Dedifferentiated amniotic fluid mesenchymal stem cell (primary cell): ENCODE measurements around the gene CTSD.

Experiments
- DNase-seq: peaks from one replicate; pipeline ENCODE4 v3.0.0-alpha.2; 2016; ENCODE audit errors: extremely low spot score

CTSD gene

DNA sequence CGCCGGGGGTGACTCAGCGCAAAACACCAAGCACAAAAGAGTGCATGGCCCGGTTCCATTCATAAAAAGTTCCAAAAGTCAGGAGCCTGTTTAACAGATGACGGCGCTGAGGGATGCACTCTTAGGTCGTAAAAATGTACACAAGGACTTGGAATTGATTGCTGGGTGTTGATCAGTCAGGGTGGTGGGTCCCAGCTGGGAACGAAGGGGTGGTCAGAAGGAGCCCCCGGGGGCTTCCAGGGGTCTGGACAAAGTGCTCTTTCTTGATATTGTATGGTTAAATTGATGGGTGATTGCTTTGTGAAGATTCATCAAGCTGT is 34.1 kb downstream of the CTSD start:
- DNase-seq = no peak

DNA sequence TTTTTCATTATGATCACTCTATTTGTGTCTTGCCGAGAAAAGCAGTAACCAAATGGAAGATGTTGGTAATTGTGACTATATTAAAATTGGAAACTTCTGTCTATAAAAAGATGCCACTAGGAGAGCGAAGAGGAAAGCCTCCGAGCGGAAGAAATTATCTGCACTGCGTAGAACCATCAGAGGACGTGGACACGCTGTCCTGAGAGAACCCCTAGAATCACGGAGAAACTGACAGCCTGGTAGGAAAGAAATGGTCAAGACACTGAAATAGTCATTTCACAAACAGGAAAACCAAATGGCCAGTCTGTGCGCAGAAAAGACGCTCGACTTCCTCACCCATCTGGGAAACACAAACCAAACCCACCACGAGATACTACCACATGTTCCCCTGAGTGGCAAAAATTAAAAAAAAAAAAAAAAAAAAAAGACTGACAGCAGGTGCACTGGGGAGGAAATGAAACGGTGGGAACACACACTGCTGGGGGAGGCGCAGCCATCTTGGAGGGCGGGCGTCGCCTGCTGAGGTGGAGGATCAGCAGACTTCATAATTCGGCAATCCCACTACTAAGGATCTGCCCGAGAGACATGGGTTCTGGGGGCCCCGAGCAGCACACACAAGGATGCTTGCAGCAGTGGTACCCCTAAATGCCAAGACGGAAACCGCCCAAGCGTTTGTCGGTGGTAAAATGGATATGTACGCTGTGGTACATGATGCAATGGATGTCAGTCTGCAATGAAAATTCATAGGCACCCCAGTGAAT is 34.6 kb downstream of the CTSD start:
- no peak for DNase-seq

DNA sequence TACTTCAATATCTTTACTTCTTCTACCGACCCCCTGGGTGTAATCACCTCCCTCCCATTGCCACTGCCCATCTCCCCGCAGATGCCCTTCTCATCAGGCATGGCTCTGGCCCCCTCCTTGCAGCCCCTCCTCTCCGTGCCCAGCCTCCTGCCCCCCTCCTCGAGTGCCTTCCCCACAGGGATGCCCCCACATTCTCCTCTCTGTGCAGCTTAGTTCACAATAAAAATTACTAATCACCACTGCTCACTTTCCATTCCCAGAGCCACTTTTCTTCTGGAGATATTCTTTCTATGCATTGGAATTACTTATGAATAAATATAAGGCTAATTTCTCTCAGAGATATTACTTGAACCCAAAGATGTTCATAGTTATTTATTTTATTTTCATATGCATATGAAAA is 35.4 kb downstream of the CTSD start:
- no peak for DNase-seq

DNA sequence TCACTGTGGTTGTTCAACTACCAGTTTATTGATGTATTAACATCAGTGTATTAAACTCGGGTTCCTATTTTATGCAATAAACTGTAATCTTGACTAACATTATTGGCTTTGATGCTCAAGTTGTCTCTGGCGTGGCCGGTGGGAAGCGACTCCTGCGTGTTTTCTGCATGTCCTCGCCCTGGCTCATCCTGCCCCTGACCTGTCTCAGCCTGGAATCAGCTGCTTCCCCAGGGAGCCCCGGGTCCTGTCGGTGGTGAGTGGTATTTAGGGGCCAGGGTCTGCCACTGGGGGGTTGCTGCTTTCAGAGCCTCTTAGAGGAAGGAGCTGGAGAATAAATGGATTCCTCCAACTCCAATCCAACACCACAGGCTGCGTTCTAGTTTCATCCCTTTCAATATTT is 35.9 kb downstream of the CTSD start:
- no peak for DNase-seq

DNA sequence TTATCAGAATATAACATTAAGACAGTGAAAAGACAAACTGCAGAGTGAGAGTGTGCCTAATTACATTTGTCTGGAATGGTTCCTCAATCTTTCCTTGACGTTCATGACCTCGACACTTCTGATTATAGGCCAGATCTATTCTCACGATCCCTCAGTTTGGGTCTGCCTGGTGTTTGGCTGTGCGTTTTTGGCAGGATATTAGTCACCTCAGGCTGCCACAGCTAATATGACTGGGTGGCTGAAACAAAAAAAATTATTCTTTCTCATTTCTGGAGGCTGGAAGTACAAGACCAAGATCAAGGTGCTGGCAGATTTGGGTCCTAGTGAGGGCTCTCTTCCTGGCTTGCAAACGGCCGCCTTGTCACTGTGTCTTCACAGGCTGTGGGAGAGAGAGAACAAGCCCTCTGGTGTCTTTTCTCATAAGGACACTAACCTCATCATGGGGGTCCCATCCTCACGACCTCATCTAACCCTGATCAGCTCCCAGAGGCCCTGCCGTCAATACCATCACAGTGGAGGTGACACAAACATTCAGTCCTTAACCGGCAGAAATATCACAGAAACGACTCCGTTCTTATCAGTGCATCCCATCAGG is 36.5 kb downstream of the CTSD start:
- no peak for DNase-seq

DNA sequence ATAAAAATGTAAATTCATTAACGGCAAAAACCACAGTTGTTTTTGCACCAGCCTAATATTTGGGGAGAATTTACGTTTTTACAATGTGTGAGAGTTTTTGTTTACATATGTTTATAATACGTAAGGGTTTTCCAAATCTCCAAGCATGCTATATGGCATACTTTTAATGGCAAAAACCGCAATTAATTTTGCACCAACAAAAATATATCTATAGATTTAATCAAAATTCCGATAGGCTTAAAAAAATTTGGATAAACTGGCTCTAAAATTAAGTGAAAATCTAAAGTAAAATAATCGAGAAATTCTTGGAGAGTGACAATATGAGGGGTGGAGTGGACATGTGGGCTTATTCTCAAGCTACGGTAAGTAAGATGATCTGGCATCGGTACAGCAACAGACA is 43.9 kb downstream of the CTSD start:
- no peak for DNase-seq

DNA sequence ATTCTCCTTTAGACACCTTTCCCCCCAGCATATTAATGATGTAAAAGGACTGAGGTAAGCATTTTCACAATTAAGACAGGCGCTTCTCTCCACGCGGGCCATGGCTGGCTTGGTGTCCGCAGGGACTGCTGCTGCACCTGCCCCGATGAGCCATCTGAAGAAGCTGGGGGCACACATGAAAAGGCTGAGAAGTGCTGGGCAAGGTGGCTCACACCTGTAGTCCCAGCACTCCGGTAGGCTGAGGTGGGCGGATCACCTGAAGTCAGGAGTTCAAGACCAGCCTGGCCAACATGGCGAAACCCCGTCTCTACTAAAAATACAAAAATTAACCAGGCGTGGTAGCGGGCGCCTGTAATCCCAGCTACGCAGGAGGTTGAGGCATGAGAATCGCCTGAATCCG is 45.4 kb downstream of the CTSD start:
- no peak for DNase-seq

DNA sequence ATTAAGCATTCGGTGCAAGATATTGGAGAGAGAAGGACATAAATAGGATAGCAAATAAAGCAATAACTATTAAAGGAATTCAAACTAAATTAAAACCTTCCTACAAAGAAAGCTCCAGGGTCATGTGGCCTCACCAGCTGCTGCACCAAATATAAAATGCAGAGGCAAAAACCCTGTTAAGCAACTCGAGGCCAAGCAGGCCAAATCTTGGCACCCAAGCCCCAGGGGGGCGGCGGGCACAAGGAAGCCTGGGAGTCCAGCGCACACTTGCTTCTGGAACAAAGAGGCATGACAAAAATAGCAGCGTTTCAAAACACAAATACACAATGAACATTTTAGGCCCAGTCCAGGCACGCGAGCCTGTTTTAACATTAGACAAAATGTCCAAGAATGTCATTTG is 46.0 kb downstream of the CTSD start:
- no peak for DNase-seq

DNA sequence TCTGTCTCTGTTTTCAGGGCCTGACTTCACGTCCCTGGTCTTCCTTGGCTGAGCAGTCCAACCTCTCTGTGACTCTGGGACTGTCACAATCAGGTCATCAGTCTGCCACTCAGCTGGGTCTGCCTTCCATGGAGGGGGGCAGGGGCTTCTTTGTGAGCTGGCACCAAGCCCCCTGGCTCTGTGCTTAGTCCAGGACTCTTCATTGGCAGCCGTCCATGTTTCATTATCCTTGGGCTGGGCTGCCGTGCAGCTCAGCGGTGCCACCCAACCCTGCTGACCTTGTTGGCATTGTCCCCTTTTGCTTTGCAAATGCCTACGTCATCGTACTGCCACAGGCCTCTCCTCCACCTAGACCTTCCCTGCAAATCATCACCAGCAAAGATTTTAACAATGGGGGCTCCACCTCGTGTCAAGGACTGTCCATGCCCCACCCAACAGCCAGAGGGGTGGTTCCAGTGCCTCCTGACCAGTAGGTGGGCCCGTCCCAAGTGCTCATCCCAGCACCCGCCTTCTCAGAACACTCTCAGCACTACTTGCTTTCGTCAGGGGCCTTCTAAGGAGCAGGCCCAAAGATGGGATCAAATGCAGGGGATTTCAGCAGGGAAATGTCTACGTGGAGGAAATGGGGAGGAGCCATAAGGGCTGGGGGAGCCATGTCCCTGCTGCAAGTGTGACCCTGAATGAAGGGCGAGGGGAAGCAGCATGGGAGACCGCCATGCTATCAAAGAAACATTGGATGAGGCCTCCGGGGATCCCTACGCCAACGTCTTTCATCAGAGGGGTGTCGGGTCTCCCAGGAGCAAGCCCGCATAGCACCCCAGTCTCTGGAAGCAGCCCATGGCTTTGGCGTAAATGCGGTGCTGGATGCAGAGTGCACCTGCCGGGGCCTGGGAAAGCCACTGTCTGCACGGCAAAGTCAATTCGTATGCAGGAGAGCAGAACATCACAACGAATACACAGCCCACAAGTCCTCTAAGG is 48.5 kb downstream of the CTSD start:
- DNase-seq = no peak

DNA sequence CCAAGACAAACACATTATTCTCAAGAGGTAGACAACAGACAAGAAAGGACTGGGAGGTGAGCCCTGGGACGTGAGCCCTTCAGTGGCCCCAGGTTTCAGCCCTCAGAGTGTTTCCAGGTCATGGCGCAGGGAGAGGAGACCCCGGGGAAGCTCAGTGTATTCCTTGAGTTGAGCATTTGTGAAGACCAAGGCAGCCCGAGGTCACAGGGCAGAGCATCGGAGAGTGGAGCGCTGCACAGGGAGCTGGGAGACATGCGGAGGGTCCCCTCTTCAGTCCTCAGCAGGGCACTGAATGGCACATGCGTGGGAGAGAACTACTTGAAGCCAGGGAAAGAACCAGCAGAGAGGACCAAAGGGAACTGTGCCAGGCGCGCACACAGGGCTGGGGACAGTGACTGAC is 55.0 kb downstream of the CTSD start:
- DNase-seq = no peak

DNA sequence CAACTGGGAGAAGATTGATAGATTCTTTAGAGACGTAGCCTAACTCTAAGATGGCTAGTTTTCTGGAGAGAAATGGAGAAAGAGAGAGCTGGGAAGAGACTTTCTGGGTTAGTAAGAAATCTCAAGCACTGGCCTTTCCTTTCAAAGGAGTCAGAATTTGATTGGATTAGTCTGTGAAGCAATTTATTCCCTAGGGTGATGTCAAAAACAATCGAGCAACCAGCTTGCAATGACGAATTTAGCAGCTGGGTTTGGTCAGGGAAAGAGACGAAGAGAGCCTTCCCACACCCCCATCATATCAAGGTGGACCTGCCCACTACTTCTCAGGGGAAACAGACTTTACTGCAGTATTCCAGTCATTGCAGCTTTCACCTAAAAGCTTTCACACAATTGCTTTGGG is 56.0 kb downstream of the CTSD start:
- DNase-seq = no peak

DNA sequence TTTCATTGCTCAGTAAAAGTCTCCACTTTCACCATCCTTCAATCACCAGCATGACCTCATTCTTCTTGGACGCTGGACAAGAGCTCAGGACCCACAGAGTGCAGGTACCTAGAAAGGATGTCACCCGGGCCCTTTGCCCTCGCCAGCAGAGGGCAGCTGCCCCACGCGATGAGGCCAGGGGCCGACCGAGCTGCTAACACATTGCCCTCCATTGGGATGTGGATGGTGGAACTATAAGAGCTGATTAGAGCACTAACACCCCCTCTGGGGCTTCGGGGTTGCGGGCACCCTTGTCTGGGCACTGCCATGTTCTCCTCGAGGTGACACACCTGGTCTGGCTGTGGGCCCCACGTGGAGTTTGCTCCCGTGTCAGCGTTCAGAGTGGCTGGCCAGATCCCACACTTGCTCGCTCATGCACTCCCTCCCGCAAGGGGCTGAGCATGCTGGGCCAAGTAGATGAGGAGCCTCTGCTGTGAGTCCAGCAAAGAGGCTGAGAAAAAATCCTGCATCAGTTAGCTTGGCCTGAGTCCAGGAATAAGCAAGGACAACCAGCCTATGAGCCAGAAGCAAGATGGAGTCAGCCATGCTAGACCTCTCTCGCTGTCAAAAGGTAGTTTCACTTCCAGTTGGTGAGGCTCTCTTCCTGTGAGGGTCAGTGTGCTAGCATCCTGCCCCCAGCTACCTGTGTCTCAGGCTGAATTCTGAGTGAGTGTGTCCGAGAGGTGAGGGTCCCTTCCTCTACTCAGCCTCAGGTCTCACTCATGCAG is 56.9 kb downstream of the CTSD start:
- no peak for DNase-seq

DNA sequence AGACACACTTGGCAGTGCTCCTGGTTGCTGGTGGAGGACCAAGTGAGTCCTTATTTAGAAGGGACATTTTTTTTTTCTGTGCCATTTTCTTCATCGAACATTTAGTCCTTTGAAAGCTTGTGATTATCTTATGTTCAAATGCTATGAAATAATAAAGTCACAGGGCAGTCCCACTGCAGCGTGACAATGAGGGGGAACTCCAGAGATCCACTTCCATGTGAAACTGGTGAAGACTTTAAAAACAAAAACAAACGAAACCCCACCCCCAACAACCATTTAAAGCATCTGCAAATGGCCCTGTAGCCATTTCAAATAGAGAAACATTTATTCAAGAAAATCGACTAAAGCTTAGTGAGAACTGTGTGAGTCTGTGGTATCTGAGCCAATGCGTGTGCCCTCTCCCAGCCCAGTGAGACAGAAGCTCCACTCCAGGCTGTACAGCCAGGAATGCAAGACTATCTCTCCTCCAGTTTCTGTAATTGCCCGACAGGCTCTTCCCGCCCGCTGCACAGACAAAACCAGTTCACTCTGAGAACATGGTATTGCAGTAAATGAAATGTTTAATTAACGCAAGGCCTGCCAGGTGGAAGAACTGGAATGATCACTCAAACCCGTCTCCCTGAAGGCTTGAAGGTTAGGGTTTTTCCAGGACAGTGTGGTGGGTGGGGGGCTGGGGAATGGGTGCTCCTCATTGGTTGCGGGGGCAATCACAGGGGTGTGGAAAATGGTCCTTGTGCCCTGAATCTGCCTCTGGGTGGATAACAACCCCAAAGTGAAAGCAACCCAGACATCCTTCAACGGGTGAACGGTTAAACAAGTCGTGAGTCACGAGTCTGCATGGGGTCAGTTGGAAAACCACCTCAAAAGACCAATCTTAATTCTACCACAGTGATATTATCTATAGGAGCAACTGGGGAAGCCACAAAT is 58.3 kb downstream of the CTSD start:
- no peak for DNase-seq

DNA sequence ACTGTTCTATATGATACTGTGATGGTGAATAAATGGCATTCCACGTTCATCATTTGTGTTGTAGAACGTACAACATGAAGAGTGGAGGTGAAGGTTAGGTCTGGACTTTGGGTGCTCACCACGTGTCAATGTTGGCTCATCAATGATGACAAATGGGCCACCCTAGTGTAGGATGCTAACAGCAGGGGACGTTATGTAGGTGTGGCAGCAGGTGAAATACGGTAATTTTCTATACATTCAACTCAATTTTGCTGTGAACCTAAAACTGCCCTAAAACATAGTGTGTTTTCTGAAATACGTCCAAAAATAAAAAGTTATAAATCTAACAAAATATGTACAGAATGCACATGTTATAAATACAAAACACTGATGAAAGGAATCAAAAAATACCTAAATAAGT is 60.6 kb downstream of the CTSD start:
- no peak for DNase-seq
